Measurements from ENCODE around the gene UBR1. TPM values are rescaled to one million over a fixed set of nuclear protein-coding genes. Genes with fewer than 3 reads are reported as not detected.

UBR1 gene
- total RNA-seq, 1 experiment from 2014 or later: 22.2 TPM

- Histone ChIP-seq H3K4me2 (ENCODE audit: insufficient read depth, insufficient read length, low read length) (no peak overlapping the region), H2AFZ (ENCODE audit: low read length) (no peak overlapping the region), H3K27ac (ENCODE audit: insufficient read length, low read depth, low read length) (no peak overlapping the region), H3K79me1 (ENCODE audit: insufficient read depth, low read depth, low read length, poor library complexity, severe bottlenecking) (no peaks in the 10 kb centered on the region), H2BK120ac (ENCODE audit: low read depth, low read length, poor library complexity, severe bottlenecking) (no peak overlapping the region), H3K9ac (ENCODE audit: extremely low read depth, insufficient read length, low read length) (no peak overlapping the region), H4K91ac (ENCODE audit: insufficient read length, low read depth, low read length) (no peak overlapping the region), H2BK15ac (ENCODE audit: low read depth, low read length) (no peak overlapping the region), H3K4me1 (ENCODE audit: insufficient read depth, low read length) (no peaks in the 10 kb centered on the region), H3K18ac (ENCODE audit: insufficient read length, low read depth, low read length) (no peak overlapping the region), H2AK5ac (ENCODE audit: insufficient read length, low read length) (no peak overlapping the region), H4K20me1 (ENCODE audit: control insufficient read depth, insufficient read depth, insufficient read length) (no peaks in the 10 kb centered on the region), H2BK5ac (ENCODE audit: insufficient read length, low read length) (no peak overlapping the region), H3K14ac (ENCODE audit: insufficient read depth, low read length) (no peak overlapping the region), H2BK12ac (ENCODE audit: insufficient read length, low read depth, low read length) (no peak overlapping the region), H4K8ac (replicated peaks; ENCODE audit: insufficient read length, low read depth, low read length) (no peak overlapping the region), H3T11ph (ENCODE audit: low read length) (no peak overlapping the region), H3K27me3 (ENCODE audit: insufficient read depth, low read length) (no peaks in the 10 kb centered on the region), H2BK20ac (ENCODE audit: low read depth, low read length, poor library complexity, severe bottlenecking) (no peak overlapping the region), H3K79me2 (ENCODE audit: insufficient read depth, low read length) (no peaks in the 10 kb centered on the region), H3K23me2 (ENCODE audit: insufficient read length, low read depth, low read length, poor library complexity, severe bottlenecking) (no peaks in the 10 kb centered on the region), H3K23ac (ENCODE audit: insufficient read length, low read depth, low read length) (no peak overlapping the region), H3K4ac (ENCODE audit: low read depth, low read length) (no peak overlapping the region), H4K5ac (ENCODE audit: insufficient read length, low read depth, low read length) (no peak overlapping the region), H3K9me3 (ENCODE audit: control insufficient read depth, low read depth, low read length) (no peaks in the 10 kb centered on the region), H3K56ac (ENCODE audit: insufficient read length, low read depth, low read length) (no peak overlapping the region)
- WGBS (ENCODE audit: extremely low coverage, insufficient read length, low lambda C conversion rate): no CpG with 5 or more reads among the region's 2 CpGs
- Mint-ChIP-seq H3K27me3 (ENCODE audit: low read depth) (no peaks in the 10 kb centered on the region), H3K27ac (no peak overlapping the region), H3K36me3 (ENCODE audit: insufficient read depth in 1 of 3, low read depth in 3 of 3) (peaks cover 45 to 66% (median 51%) of the 10 kb centered on the region in 3 experiments; a peak in 6 of 7 replicates), H3K4me1 (no peaks in the 10 kb centered on the region), H3K9me3 (peaks cover 0 to 1% of the 10 kb centered on the region in 2 experiments; a peak in 2 of 5 replicates), H3K4me3 (no peak overlapping the region)
- no peak for DNase-seq
- TF ChIP-seq CTCF (conservative IDR thresholded peaks at IDR 0.05): no peak
Measured at GRCh38 chr15:42974202-42974862, 131.5 kb downstream of the UBR1 start.
